K562 (cell line): ENCODE data around the gene EPB41L2. TPM values are rescaled to one million over a fixed set of nuclear protein-coding genes. Genes with fewer than 3 reads are reported as not detected.

Experiments used
- CREBBP ChIP-seq: IDR thresholded peaks from one replicate; pipeline ENCODE4 v1.6.1; 2012; ENCODE audit warnings: low read depth, mild to moderate bottlenecking, control low read depth, inconsistent platforms, low read length
- RBM14 ChIP-seq: fragments of 200-400 bp; formaldehyde crosslinking; IDR thresholded peaks from 2 replicates; pipeline ENCODE4 v1.6.1; 2018; ENCODE audit warnings: low read depth, mild to moderate bottlenecking, low read length, moderate library complexity, borderline replicate concordance; ENCODE audit not compliant: insufficient read depth
- SLC30A9 ChIP-seq: fragments of 250-450 bp; sonication (Bioruptor Pico); IDR thresholded peaks from 2 replicates; pipeline ENCODE4 v1.8.0; 2022; ENCODE audit warnings: mild to moderate bottlenecking, moderate library complexity
- ZBTB8A ChIP-seq: fragments of 450-650 bp; IDR thresholded peaks from 2 replicates; pipeline ENCODE4 v1.6.1; 2018; ENCODE audit warnings: mild to moderate bottlenecking, moderate library complexity; ENCODE audit not compliant: partially characterized antibody
- ZNF384 ChIP-seq: IDR thresholded peaks from 2 replicates; pipeline ENCODE4 v1.6.1; 2012; ENCODE audit warnings: low read depth, low read length, improper control_type of control experiment
- polyA plus RNA-seq, 8 experiments: library from polyadenylated mRNA; depleted of rRNA in 4 of 8; stranded (reverse) in 5 of 8; unstranded in 3 of 8; fragments of >200 nt; fragmentation: Nextera tagmentation in 2 of 8; fragmentation: Illumina TruSeq in 1 of 8; extraction: Ambion mirVana in 2 of 8; extraction: Trizol in 1 of 8; gene quantifications; 2 replicates each; pipeline versions ENCODE4 v1.2.1 to v1.2.3, GENCODE V29; 2011 to 2014; ENCODE audit warnings: inconsistent platforms in 1 of 8, missing spikeins in 1 of 8
- total RNA-seq, 7 experiments: library from RNA; depleted of rRNA in 6 of 7; stranded (reverse); fragments of >200 nt in 6 of 7; fragmentation: Illumina TruSeq in 2 of 7; extraction: Trizol in 2 of 7; gene quantifications; 2 replicates each; pipeline versions ENCODE4 v1.2.1 to v1.2.3, GENCODE V29; 2011 to 2021; ENCODE audit warnings: low replicate concordance in 1 of 7
- TF ChIP-seq, protein P1 (sequence below): fragments of 200-800 bp; sonication (Bioruptor generic); IDR thresholded peaks from 2 replicates; pipeline ENCODE4 v1.6.1; 2017; ENCODE audit warnings: missing genetic modification characterization, missing compliant biosample characterization
- TF ChIP-seq, protein P2 (sequence below): fragments of 450-650 bp; IDR thresholded peaks from 2 replicates; pipeline ENCODE4 v1.6.1; 2016
- TF ChIP-seq, protein P3 (sequence below): fragments of 450-650 bp; formaldehyde crosslinking; IDR thresholded peaks from 2 replicates; pipeline ENCODE4 v1.4.0; 2020; ENCODE audit warnings: mild to moderate bottlenecking, mixed read lengths
- TF ChIP-seq, protein P4 (sequence below): fragments of 250-450 bp; sonication (Bioruptor Pico); IDR thresholded peaks from 2 replicates; pipeline ENCODE4 v1.8.0; 2022; ENCODE audit warnings: moderate library complexity, mild to moderate bottlenecking, inconsistent platforms
- TF ChIP-seq, protein P5 (sequence below), 2 experiments: fragments of 450-650 bp; formaldehyde crosslinking in 1 of 2; IDR thresholded peaks; 2 replicates each; pipeline versions ENCODE4 v1.4.0 to v1.6.1; 2014 to 2020; ENCODE audit warnings: mild to moderate bottlenecking in 2 of 2, borderline replicate concordance in 1 of 2, low read depth in 1 of 2
- TF ChIP-seq, protein P6 (sequence below): sonication (generic); formaldehyde crosslinking; IDR thresholded peaks from 2 replicates; pipeline ENCODE4 v1.8.0; 2022; ENCODE audit warnings: missing genetic modification reagents, mild to moderate bottlenecking, moderate library complexity, borderline replicate concordance

Gene EPB41L2
- total and polyA plus RNA-seq, 9 of the 15 experiments (the other 6 are each of a cell fraction or from before 2014, with no cell fraction given): 5.1 to 53.6 (median 25.0) TPM

DNA sequence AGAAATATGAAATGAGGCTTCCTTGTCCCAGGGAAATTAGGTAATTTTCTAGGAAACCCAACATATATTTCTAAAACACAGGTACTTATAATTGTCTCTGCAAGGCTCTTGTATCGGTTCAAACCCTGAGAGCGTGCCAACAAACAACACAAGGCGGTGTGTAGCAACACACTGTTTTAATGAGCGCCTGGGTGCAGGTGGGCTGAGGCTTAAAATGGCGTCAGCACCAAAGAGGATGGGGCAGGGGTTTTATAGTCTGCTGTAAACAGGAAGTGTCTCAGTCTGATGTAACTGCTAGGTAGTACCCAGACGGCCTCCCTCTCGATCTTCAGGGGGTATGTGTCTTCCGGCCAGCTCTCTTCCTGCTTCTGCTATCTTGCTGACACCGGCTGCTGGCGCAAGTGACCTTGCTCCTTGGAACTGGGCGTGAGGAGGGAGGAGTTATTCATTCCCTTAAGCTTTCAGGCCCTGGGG, 69.7 kb downstream of the EPB41L2 start (continued):
- TF ChIP-seq, protein P1, sequence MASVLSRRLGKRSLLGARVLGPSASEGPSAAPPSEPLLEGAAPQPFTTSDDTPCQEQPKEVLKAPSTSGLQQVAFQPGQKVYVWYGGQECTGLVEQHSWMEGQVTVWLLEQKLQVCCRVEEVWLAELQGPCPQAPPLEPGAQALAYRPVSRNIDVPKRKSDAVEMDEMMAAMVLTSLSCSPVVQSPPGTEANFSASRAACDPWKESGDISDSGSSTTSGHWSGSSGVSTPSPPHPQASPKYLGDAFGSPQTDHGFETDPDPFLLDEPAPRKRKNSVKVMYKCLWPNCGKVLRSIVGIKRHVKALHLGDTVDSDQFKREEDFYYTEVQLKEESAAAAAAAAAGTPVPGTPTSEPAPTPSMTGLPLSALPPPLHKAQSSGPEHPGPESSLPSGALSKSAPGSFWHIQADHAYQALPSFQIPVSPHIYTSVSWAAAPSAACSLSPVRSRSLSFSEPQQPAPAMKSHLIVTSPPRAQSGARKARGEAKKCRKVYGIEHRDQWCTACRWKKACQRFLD: peak; percentile 62; the same call in 1 of the 2 replicates
- TF ChIP-seq RBM14: no peak
- TF ChIP-seq, protein P2, sequence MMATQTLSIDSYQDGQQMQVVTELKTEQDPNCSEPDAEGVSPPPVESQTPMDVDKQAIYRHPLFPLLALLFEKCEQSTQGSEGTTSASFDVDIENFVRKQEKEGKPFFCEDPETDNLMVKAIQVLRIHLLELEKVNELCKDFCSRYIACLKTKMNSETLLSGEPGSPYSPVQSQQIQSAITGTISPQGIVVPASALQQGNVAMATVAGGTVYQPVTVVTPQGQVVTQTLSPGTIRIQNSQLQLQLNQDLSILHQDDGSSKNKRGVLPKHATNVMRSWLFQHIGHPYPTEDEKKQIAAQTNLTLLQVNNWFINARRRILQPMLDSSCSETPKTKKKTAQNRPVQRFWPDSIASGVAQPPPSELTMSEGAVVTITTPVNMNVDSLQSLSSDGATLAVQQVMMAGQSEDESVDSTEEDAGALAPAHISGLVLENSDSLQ: 0 out of 2 replicates have a peak, but pooled peaks have one; percentile 11
- TF ChIP-seq, protein P3, sequence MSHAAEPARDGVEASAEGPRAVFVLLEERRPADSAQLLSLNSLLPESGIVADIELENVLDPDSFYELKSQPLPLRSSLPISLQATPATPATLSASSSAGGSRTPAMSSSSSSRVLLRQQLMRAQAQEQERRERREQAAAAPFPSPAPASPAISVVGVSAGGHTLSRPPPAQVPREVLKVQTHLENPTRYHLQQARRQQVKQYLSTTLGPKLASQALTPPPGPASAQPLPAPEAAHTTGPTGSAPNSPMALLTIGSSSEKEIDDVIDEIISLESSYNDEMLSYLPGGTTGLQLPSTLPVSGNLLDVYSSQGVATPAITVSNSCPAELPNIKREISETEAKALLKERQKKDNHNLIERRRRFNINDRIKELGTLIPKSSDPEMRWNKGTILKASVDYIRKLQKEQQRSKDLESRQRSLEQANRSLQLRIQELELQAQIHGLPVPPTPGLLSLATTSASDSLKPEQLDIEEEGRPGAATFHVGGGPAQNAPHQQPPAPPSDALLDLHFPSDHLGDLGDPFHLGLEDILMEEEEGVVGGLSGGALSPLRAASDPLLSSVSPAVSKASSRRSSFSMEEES (CRISPR knock-in tag): no peak
- TF ChIP-seq ZBTB8A: no peak
- TF ChIP-seq ZNF384: no peak
- TF ChIP-seq, protein P4, sequence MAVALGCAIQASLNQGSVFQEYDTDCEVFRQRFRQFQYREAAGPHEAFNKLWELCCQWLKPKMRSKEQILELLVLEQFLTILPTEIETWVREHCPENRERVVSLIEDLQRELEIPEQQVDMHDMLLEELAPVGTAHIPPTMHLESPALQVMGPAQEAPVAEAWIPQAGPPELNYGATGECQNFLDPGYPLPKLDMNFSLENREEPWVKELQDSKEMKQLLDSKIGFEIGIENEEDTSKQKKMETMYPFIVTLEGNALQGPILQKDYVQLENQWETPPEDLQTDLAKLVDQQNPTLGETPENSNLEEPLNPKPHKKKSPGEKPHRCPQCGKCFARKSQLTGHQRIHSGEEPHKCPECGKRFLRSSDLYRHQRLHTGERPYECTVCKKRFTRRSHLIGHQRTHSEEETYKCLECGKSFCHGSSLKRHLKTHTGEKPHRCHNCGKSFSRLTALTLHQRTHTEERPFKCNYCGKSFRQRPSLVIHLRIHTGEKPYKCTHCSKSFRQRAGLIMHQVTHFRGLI (CRISPR knock-in tag): no peak
- TF ChIP-seq SLC30A9: no peak
- no peak for TF ChIP-seq CREBBP
- TF ChIP-seq, protein P5, sequence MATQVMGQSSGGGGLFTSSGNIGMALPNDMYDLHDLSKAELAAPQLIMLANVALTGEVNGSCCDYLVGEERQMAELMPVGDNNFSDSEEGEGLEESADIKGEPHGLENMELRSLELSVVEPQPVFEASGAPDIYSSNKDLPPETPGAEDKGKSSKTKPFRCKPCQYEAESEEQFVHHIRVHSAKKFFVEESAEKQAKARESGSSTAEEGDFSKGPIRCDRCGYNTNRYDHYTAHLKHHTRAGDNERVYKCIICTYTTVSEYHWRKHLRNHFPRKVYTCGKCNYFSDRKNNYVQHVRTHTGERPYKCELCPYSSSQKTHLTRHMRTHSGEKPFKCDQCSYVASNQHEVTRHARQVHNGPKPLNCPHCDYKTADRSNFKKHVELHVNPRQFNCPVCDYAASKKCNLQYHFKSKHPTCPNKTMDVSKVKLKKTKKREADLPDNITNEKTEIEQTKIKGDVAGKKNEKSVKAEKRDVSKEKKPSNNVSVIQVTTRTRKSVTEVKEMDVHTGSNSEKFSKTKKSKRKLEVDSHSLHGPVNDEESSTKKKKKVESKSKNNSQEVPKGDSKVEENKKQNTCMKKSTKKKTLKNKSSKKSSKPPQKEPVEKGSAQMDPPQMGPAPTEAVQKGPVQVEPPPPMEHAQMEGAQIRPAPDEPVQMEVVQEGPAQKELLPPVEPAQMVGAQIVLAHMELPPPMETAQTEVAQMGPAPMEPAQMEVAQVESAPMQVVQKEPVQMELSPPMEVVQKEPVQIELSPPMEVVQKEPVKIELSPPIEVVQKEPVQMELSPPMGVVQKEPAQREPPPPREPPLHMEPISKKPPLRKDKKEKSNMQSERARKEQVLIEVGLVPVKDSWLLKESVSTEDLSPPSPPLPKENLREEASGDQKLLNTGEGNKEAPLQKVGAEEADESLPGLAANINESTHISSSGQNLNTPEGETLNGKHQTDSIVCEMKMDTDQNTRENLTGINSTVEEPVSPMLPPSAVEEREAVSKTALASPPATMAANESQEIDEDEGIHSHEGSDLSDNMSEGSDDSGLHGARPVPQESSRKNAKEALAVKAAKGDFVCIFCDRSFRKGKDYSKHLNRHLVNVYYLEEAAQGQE (IDR thresholded peaks at IDR 0.05; ENCODE audit: borderline replicate concordance): peak; percentile 48
- TF ChIP-seq, protein P5 (CRISPR knock-in tag; IDR thresholded peaks at IDR 0.05; ENCODE audit: low read depth): no peak
- TF ChIP-seq, protein P6, sequence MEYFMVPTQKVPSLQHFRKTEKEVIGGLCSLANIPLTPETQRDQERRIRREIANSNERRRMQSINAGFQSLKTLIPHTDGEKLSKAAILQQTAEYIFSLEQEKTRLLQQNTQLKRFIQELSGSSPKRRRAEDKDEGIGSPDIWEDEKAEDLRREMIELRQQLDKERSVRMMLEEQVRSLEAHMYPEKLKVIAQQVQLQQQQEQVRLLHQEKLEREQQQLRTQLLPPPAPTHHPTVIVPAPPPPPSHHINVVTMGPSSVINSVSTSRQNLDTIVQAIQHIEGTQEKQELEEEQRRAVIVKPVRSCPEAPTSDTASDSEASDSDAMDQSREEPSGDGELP (CRISPR knock-in tag): peak; percentile 51; the same call in 1 of the 2 replicates
